Kidney epithelial cell (primary cell): Measurements from ENCODE around the gene DMRTB1. TPM values are rescaled to one million over a fixed set of nuclear protein-coding genes. Genes with fewer than 3 reads are reported as not detected.
A peak's percentile ranks its signal among the peaks of the same experiment; 100 is the strongest.

Experiments used
- DNase-seq: peaks from one replicate; pipeline ENCODE4 v3.0.0-alpha.2; 2010; ENCODE audit warnings: low read depth
- H3K27me3 ChIP-seq: 2 replicates; pipeline ENCODE4 v1.6.0; 2011; ENCODE audit warnings: low read length; ENCODE audit not compliant: control insufficient read depth, insufficient read depth
- H3K36me3 ChIP-seq: 2 replicates; pipeline ENCODE4 v1.5.1; 2011; ENCODE audit warnings: low read length; ENCODE audit not compliant: control insufficient read depth, insufficient read depth
- H3K4me3 ChIP-seq: 2 replicates; pipeline ENCODE4 v1.5.1; 2011; ENCODE audit warnings: low read depth, mild to moderate bottlenecking, control low read depth, low read length
- total RNA-seq: library from RNA; depleted of rRNA; stranded (reverse); fragments of >200 nt; gene quantifications from 2 replicates; pipeline ENCODE4 v1.2.3, GENCODE V29; 2015
- TF ChIP-seq, protein P1 (sequence below): IDR thresholded peaks from 2 replicates; pipeline ENCODE4 v1.5.1; 2011; ENCODE audit warnings: mild to moderate bottlenecking, moderate library complexity, low read length, control low read depth, inconsistent platforms; ENCODE audit not compliant: insufficient read depth, poor library complexity, severe bottlenecking

The DMRTB1 gene
- total RNA-seq, 1 donor from 2014 or later: not detected

DNA sequence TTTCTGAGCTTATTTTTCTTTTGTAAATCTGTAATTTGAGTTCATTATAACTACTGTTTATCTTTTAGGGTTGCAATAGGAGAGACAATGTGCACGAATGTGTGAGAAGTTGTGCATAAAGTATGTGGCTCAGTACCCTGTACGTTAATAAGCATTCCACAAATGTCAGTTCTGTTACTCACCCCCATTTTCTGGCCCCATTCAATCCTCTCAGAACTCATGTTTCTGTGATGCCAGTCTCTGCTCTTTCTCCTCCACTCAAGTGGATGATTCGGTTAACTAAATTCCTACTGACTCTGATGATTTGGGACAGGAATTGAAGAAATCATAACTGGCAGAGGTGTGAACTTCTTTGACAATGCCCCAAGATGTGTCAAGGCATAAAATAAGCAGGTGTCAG, 10.2 kb upstream of the DMRTB1 start:
- Histone ChIP-seq H3K36me3 (no peaks in the 10 kb centered on the region), H3K27me3 (no peaks in the 10 kb centered on the region), H3K4me3 (no peak overlapping the region)
- TF ChIP-seq, protein P1, sequence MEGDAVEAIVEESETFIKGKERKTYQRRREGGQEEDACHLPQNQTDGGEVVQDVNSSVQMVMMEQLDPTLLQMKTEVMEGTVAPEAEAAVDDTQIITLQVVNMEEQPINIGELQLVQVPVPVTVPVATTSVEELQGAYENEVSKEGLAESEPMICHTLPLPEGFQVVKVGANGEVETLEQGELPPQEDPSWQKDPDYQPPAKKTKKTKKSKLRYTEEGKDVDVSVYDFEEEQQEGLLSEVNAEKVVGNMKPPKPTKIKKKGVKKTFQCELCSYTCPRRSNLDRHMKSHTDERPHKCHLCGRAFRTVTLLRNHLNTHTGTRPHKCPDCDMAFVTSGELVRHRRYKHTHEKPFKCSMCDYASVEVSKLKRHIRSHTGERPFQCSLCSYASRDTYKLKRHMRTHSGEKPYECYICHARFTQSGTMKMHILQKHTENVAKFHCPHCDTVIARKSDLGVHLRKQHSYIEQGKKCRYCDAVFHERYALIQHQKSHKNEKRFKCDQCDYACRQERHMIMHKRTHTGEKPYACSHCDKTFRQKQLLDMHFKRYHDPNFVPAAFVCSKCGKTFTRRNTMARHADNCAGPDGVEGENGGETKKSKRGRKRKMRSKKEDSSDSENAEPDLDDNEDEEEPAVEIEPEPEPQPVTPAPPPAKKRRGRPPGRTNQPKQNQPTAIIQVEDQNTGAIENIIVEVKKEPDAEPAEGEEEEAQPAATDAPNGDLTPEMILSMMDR: no peak
- DNase-seq: peak; percentile 50

DNA sequence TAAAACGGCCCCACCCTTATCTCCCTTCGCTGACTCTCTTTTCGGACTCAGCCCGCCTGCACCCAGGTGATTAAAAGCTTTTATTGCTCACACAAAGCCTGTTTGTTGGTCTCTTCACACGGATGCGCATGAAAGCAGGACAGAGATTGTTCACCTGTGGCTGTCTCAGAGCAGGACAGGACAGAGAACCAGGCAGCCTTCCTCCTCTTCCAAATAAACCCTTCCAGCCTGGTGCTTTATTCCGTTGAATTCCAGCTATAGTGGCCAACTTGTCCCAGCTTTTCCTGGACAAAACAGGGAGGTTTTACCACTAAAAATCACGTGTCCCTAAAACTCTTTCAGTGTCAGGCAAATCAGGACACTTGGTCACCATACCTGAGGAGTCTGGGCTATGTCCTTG, 9.5 kb upstream of the DMRTB1 start:
- TF ChIP-seq, protein P1: no peak
- H3K4me3 ChIP-seq: no peak overlapping the region
- no peaks in the 10 kb centered on the region for H3K36me3 ChIP-seq
- DNase-seq: no peak
- no peaks in the 10 kb centered on the region for H3K27me3 ChIP-seq

DNA sequence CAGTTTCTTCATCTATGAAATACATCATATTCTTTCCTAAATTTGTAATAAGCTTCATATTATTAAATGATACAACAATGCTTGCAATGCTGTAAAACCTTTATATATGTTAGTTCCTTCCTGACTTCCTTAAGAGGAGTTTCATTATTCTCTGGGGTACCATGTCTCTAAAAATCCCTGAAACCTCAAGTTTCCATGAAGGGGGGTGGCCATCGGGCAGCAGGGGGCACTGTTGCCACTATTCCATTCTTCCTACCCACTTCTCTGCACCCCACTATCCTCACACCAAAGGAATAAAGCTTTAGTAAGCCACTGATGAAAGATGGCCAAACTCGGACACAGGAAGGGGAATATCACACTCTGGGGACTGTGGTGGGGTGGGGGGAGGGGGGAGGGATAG, 9.0 kb upstream of the DMRTB1 start:
- Histone ChIP-seq H3K4me3 (no peak overlapping the region), H3K36me3 (no peaks in the 10 kb centered on the region), H3K27me3 (no peaks in the 10 kb centered on the region)
- DNase-seq: no peak
- TF ChIP-seq, protein P1: peak; percentile 39

DNA sequence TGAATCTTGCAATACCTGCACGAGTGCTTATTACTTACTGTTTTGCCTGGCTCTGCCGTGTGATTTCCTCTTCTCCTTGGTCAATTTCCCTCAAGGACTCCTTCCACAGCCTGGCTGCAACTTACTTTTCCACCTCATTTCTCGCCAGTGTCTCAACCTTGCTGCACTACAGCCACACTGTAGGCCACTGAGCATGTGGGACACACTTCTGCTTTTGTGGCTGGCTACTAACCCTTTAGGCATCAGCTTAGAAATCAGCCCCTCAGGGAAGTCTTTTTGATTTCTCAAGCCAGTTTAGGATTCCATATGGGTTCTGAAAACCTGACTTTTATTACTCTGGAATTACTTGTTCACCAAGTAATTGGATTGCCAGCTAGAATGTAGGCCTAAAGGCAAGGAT, 5.2 kb upstream of the DMRTB1 start:
- no peak for DNase-seq
- Histone ChIP-seq H3K4me3 (no peak overlapping the region), H3K27me3 (no peaks in the 10 kb centered on the region), H3K36me3 (no peaks in the 10 kb centered on the region)
- TF ChIP-seq, protein P1: no peak

DNA sequence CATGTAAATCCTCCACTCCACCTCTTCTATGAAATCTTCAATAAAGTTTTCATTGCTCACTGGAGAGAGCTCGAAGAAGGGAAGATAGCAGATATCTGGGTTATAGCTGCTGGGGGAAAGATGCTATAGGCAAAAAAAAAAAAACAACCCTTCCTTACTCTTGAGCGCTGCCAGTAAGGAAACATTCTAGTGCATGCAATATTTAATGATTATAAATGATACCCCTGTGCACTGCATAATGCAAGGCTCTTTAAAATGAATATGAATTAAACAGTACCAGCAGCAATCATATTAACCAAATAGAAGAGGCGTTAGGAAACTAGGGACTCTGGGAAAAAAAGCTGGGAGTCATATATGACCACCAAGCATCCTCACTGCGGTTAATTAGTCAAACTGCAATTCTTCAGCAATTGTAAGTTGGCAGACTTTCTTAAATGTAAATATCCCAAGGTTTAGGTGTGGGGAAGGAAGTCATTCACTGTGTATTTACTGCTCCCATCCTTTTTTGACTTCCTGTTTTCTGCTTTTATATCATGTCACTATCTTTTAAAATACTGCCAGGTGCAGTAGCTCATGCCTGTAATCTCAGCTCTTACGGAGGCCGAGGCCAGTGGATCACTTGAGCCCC, 3.7 kb upstream of the DMRTB1 start:
- Histone ChIP-seq H3K27me3 (no peaks in the 10 kb centered on the region), H3K4me3 (no peak overlapping the region), H3K36me3 (no peaks in the 10 kb centered on the region)
- no peak for DNase-seq
- TF ChIP-seq, protein P1: no peak

DNA sequence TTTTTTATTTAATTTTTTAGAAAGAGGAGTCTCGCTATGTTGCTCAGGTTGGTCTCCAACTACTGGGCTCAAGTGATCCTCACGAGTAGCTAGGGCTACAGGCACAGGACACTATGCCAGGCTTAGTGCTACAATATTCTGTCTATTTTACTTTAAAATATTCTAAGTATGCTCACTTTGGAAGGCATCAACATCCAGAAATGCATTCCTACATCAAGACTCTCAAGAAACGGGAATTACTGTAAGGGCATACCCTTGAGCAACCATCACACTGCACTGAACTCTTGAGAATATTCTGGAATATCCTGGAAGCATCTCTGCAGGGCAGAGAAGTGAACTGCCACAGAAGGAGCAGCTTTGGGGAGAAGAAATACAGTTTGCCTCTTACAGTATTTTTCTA, 565 bp upstream of the DMRTB1 start:
- no peak for DNase-seq
- Histone ChIP-seq H3K4me3 (no peak overlapping the region), H3K36me3 (no peaks in the 10 kb centered on the region), H3K27me3 (peaks cover 6% of the 10 kb centered on the region)
- TF ChIP-seq, protein P1: no peak
